ENCODE results near the gene GRIK4. TPM values are rescaled to one million over a fixed set of nuclear protein-coding genes. Genes with fewer than 3 reads are reported as not detected.

GRIK4 gene
- total RNA-seq, 1 experiment from 2014 or later, result not detected

DNA sequence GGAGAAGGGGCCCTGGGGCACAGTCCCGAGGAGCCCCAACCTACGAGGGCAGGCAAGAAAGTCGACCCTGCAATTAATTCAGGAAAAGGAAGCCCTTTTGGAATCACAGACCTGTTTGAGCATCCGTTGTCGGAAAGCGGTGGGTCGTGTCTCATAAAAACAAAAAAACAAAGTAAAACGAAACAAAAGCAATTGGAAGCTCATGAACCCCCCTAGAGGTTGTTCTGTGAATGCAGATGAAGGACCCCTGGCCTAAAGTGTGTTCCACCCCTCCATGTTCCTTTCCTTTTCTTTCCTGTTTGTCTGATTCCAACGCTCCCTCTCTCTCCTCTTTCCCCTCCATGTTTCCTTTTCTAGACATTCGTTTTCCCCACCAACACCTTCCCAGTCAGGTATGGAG lies 203.7 kb downstream of the GRIK4 start:
- peaks cover 17% of the 10 kb centered on the region for H3K4me1 ChIP-seq (ENCODE audit: insufficient read depth, low read length)
- POLR2A ChIA-PET (ENCODE audit: unreplicated experiment), result no interaction called here
- H3K79me2 ChIP-seq (ENCODE audit: low read length), result no peaks in the 10 kb centered on the region
- CTCF ChIA-PET, result no interaction called here
- no peak overlapping the region for H3K4me3 ChIP-seq (ENCODE audit: low read length)
- H3K27me3 ChIP-seq (ENCODE audit: low read length), result peaks cover 36% of the 10 kb centered on the region
- H3K9ac ChIP-seq (ENCODE audit: low read length), result no peak overlapping the region
- intact Hi-C loops (cut with micrococcal nuclease), result no loop called here
- ATAC-seq (no peak), DNase-seq (peak; percentile 5)
- H3F3A ChIP-seq (ENCODE audit: low read length, unreplicated experiment), result no peaks in the 10 kb centered on the region
- H3K27ac ChIP-seq (ENCODE audit: low read length), result no peak overlapping the region
- H3K9me2 ChIP-seq (replicated peaks; ENCODE audit: low read length), result no peaks in the 10 kb centered on the region
- H3K4me2 ChIP-seq (ENCODE audit: low read length), result peak overlapping the region; percentile 46
- no TSS peak for BruUV-seq (replicated peaks)
- H3K9me3 ChIP-seq (ENCODE audit: low read length), result no peaks in the 10 kb centered on the region
- no peaks in the 10 kb centered on the region for H3K36me3 ChIP-seq (ENCODE audit: low read depth, low read length)
- no peaks in the 10 kb centered on the region for H4K20me1 ChIP-seq (ENCODE audit: low read length)
- TF ChIP-seq EZH2phosphoT487 (IDR thresholded peaks at IDR 0.05; ENCODE audit: borderline replicate concordance, low read length), result no peak
- TF ChIP-seq, protein P1, sequence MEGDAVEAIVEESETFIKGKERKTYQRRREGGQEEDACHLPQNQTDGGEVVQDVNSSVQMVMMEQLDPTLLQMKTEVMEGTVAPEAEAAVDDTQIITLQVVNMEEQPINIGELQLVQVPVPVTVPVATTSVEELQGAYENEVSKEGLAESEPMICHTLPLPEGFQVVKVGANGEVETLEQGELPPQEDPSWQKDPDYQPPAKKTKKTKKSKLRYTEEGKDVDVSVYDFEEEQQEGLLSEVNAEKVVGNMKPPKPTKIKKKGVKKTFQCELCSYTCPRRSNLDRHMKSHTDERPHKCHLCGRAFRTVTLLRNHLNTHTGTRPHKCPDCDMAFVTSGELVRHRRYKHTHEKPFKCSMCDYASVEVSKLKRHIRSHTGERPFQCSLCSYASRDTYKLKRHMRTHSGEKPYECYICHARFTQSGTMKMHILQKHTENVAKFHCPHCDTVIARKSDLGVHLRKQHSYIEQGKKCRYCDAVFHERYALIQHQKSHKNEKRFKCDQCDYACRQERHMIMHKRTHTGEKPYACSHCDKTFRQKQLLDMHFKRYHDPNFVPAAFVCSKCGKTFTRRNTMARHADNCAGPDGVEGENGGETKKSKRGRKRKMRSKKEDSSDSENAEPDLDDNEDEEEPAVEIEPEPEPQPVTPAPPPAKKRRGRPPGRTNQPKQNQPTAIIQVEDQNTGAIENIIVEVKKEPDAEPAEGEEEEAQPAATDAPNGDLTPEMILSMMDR (conservative IDR thresholded peaks at IDR 0.05; ENCODE audit: low read depth, low read length), result peak; percentile 52
- TF ChIP-seq EZH2 (IDR thresholded peaks at IDR 0.05; ENCODE audit: low read length, unreplicated experiment), result no peak
- H2AFZ ChIP-seq (ENCODE audit: low read length), result no peak overlapping the region

DNA sequence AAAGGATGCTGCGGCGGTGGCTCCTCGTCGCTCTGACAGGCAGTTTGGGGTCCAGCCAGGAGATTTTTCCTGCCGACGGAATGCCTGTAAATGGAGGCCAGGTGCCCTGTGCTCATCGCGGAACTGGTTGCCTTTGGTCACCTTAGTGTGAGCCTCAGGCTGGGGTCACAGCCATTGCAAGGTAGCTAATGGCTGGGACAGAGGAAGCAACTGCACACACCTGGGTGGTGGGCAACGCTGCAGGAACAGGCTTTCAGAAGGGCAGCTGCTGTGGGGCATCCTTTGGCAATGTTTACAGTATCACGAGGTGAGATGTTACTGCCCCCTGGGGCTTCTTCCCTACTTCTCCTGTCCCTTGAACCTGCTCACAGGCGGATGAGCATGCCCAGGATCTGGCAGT lies 205.5 kb downstream of the GRIK4 start:
- Histone ChIP-seq H3K4me2 (ENCODE audit: low read length) (no peak overlapping the region), H3K9me2 (replicated peaks; ENCODE audit: low read length) (no peaks in the 10 kb centered on the region), H3K9ac (ENCODE audit: low read length) (no peak overlapping the region), H3K4me3 (ENCODE audit: low read length) (no peak overlapping the region), H3K79me2 (ENCODE audit: low read length) (no peaks in the 10 kb centered on the region), H4K20me1 (ENCODE audit: low read length) (no peaks in the 10 kb centered on the region), H2AFZ (ENCODE audit: low read length) (no peak overlapping the region), H3K27me3 (ENCODE audit: low read length) (peaks cover 54% of the 10 kb centered on the region), H3K9me3 (ENCODE audit: low read length) (no peaks in the 10 kb centered on the region), H3K27ac (ENCODE audit: low read length) (no peak overlapping the region), H3K36me3 (ENCODE audit: low read depth, low read length) (no peaks in the 10 kb centered on the region), H3F3A (ENCODE audit: low read length, unreplicated experiment) (no peaks in the 10 kb centered on the region), H3K4me1 (ENCODE audit: insufficient read depth, low read length) (peaks cover 10% of the 10 kb centered on the region)
- DNase-seq (no peak), ATAC-seq (no peak)
- CTCF ChIA-PET, result no interaction called here
- POLR2A ChIA-PET (ENCODE audit: unreplicated experiment), result no interaction called here
- BruUV-seq (replicated peaks), result no TSS peak
- intact Hi-C loops (cut with micrococcal nuclease), result no loop called here
- TF ChIP-seq EZH2phosphoT487 (IDR thresholded peaks at IDR 0.05; ENCODE audit: borderline replicate concordance, low read length) (no peak), EZH2 (IDR thresholded peaks at IDR 0.05; ENCODE audit: low read length, unreplicated experiment) (no peak)
- TF ChIP-seq, protein P1 (conservative IDR thresholded peaks at IDR 0.05; ENCODE audit: low read depth, low read length), result no peak

DNA sequence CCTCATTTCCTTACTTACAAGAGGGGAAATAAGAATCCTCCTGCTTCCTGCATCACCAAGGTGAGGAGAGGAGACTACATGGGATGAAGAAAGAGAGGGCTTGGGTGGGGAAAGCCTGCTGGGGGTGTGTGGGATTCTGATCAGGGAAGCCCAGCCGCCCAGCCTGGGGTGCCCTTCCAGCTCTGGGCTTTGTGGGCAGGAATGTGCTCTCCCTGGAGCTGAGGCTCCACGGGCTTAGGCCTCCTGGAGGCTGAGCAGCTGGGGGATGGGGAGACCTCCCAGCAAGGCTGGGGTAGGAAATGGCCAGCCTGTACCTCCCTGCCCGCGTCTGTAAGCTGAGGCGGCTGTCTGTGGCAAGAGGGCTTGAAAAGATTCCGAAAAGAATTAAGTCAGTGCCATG lies 206.1 kb downstream of the GRIK4 start:
- CTCF ChIA-PET, result no interaction called here
- DNase-seq, result no peak
- H2AFZ ChIP-seq (ENCODE audit: low read length), result no peak overlapping the region
- no peaks in the 10 kb centered on the region for H4K20me1 ChIP-seq (ENCODE audit: low read length)
- TF ChIP-seq, protein P1 (conservative IDR thresholded peaks at IDR 0.05; ENCODE audit: low read depth, low read length), result no peak
- no peak for TF ChIP-seq EZH2phosphoT487 (IDR thresholded peaks at IDR 0.05; ENCODE audit: borderline replicate concordance, low read length)
- TF ChIP-seq EZH2 (IDR thresholded peaks at IDR 0.05; ENCODE audit: low read length, unreplicated experiment), result no peak
- H3K79me2 ChIP-seq (ENCODE audit: low read length), result no peaks in the 10 kb centered on the region
- no TSS peak for BruUV-seq (replicated peaks)
- POLR2A ChIA-PET (ENCODE audit: unreplicated experiment), result no interaction called here
- intact Hi-C loops (cut with micrococcal nuclease), result no loop called here
- H3K9ac ChIP-seq (ENCODE audit: low read length), result no peak overlapping the region
- ATAC-seq, result no peak
- H3K4me2 ChIP-seq (ENCODE audit: low read length), result no peak overlapping the region
- H3K27me3 ChIP-seq (ENCODE audit: low read length), result peaks cover 57% of the 10 kb centered on the region
- no peaks in the 10 kb centered on the region for H3K9me3 ChIP-seq (ENCODE audit: low read length)
- no peaks in the 10 kb centered on the region for H3F3A ChIP-seq (ENCODE audit: low read length, unreplicated experiment)
- H3K36me3 ChIP-seq (ENCODE audit: low read depth, low read length), result no peaks in the 10 kb centered on the region
- no peak overlapping the region for H3K27ac ChIP-seq (ENCODE audit: low read length)
- no peaks in the 10 kb centered on the region for H3K9me2 ChIP-seq (replicated peaks; ENCODE audit: low read length)
- peaks cover 10% of the 10 kb centered on the region for H3K4me1 ChIP-seq (ENCODE audit: insufficient read depth, low read length)
- H3K4me3 ChIP-seq (ENCODE audit: low read length), result no peak overlapping the region

All from PC-3 (cell line).